Tibial nerve (tissue), 3 donors: ENCODE measurements around the gene CCDC34.

Experiments
- CTCF ChIP-seq, 5 experiments: fragments of 200-600 bp in 3 of 5; fragments of 450-650 bp in 2 of 5; sonication (generic) in 3 of 5; IDR thresholded peaks; one replicate each; pipeline ENCODE4 v1.5.1; 2016 to 2019; ENCODE audit warnings: antibody characterized with exemption in 5 of 5, mild to moderate bottlenecking in 3 of 5, moderate library complexity in 2 of 5
- POLR2A ChIP-seq, 2 donors: fragments of 450-650 bp; IDR thresholded peaks; one replicate each; pipeline ENCODE4 v1.6.1; 2017; ENCODE audit warnings: antibody characterized with exemption in 2 of 2, mild to moderate bottlenecking in 2 of 2, moderate library complexity in 2 of 2

- TF ChIP-seq POLR2A (IDR thresholded peaks at IDR 0.05) (no peak), CTCF (IDR thresholded peaks at IDR 0.05) (no peak)
Measured at GRCh38 chr11:27303903-27304302, 59.1 kb downstream of the CCDC34 start.
